ENCODE results near the gene ZC3H13. TPM values are rescaled to one million over a fixed set of nuclear protein-coding genes. Genes with fewer than 3 reads are reported as not detected.

ZC3H13 gene
- total RNA-seq, 4 donors from 2014 or later = 18.8 to 40.6 (median 34.7) TPM

- Histone ChIP-seq H3K36me3 (no peaks in the 10 kb centered on the region), H3K9me3 (no peaks in the 10 kb centered on the region), H3K4me1 (peaks cover 35% of the 10 kb centered on the region), H3K4me3 (peak overlapping the region; percentile 89), H3K27me3 (peaks cover 5% of the 10 kb centered on the region), H3K27ac (peak overlapping the region; percentile 93)
- TF ChIP-seq, protein P1, sequence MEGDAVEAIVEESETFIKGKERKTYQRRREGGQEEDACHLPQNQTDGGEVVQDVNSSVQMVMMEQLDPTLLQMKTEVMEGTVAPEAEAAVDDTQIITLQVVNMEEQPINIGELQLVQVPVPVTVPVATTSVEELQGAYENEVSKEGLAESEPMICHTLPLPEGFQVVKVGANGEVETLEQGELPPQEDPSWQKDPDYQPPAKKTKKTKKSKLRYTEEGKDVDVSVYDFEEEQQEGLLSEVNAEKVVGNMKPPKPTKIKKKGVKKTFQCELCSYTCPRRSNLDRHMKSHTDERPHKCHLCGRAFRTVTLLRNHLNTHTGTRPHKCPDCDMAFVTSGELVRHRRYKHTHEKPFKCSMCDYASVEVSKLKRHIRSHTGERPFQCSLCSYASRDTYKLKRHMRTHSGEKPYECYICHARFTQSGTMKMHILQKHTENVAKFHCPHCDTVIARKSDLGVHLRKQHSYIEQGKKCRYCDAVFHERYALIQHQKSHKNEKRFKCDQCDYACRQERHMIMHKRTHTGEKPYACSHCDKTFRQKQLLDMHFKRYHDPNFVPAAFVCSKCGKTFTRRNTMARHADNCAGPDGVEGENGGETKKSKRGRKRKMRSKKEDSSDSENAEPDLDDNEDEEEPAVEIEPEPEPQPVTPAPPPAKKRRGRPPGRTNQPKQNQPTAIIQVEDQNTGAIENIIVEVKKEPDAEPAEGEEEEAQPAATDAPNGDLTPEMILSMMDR (IDR thresholded peaks at IDR 0.05) = no peak
- TF ChIP-seq POLR2A (IDR thresholded peaks at IDR 0.05) (no peak), EP300 (IDR thresholded peaks at IDR 0.05) (no peak), POLR2AphosphoS5 (IDR thresholded peaks at IDR 0.05) (no peak)
- DNase-seq (ENCODE audit: low spot score in 2 of 2) = no peak
- WGBS = 24% methylated on average over 18 of the region's 18 CpGs
Observed at GRCh38 chr13:46053162-46054012, 841 bp upstream of the ZC3H13 start.

DNA sequence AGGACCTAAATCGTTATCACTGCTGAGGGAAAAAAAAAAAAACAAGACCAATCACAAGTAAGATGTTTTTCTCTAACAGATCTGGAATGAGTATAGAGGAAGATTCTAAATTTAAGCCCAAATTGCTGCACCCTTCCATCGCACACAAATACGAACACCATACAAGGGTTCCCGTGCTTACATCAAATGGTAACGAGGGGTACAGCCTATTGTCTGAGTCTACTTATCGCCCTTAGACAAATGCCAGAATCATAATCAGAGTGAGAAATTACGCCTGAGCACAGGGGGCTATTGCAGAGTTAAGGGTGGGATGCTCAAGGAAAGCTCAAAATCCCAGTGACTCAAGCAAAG, 603 bp downstream of the ZC3H13 start:
- Histone ChIP-seq H3K4me1 (peaks cover 35% of the 10 kb centered on the region), H3K27me3 (peaks cover 5% of the 10 kb centered on the region), H3K36me3 (no peaks in the 10 kb centered on the region), H3K9me3 (no peaks in the 10 kb centered on the region), H3K27ac (peak overlapping the region; percentile 93), H3K4me3 (peak overlapping the region; percentile 89)
- DNase-seq (ENCODE audit: low spot score in 2 of 2) = no peak
- WGBS = 2% methylated on average over 7 of the region's 7 CpGs
- TF ChIP-seq EP300 (IDR thresholded peaks at IDR 0.05) (no peak), POLR2AphosphoS5 (IDR thresholded peaks at IDR 0.05) (no peak), POLR2A (IDR thresholded peaks at IDR 0.05) (no peak)
- TF ChIP-seq, protein P1 (IDR thresholded peaks at IDR 0.05) = no peak

DNA sequence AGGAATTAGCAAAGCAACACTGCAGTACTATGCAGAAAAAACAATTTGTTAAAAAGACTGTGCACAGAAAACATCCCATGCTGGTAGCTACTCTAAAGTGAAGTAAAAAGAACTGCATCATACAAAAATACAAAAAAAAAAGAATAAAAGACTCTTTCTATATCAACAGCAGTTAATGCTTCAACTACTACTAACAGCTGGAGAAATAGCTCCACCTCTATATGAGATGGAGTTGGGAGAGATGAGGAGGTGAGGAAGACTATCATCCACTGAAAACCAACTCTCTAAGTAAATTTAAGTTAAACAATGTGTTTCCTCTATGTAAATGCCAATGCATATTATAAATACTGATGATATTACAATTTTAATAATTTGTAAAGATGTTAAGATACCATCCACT, 1.8 kb downstream of the ZC3H13 start:
- no peak for DNase-seq (ENCODE audit: low spot score in 2 of 2)
- Histone ChIP-seq H3K27me3 (peaks cover 5% of the 10 kb centered on the region), H3K9me3 (no peaks in the 10 kb centered on the region), H3K4me3 (no peak overlapping the region), H3K4me1 (peaks cover 35% of the 10 kb centered on the region), H3K36me3 (no peaks in the 10 kb centered on the region), H3K27ac (no peak overlapping the region)
- TF ChIP-seq EP300 (IDR thresholded peaks at IDR 0.05) = no peak
- TF ChIP-seq POLR2AphosphoS5 (IDR thresholded peaks at IDR 0.05) = no peak
- TF ChIP-seq, protein P1 (IDR thresholded peaks at IDR 0.05) = no peak
- no peak for TF ChIP-seq POLR2A (IDR thresholded peaks at IDR 0.05)

GRCh38 chr13:46045424-46045823, 7.1 kb downstream of the ZC3H13 start:
- peaks cover 7% of the 10 kb centered on the region for H3K36me3 ChIP-seq
- peaks cover 8% of the 10 kb centered on the region for H3K4me1 ChIP-seq
- H3K9me3 ChIP-seq = no peaks in the 10 kb centered on the region
- no peak overlapping the region for H3K4me3 ChIP-seq
- no peak overlapping the region for H3K27ac ChIP-seq
- 63% methylated on average over 2 of the region's 2 CpGs for WGBS
- no peaks in the 10 kb centered on the region for H3K27me3 ChIP-seq
- no peak for DNase-seq (ENCODE audit: low spot score in 2 of 2)
- no peak for TF ChIP-seq POLR2A (IDR thresholded peaks at IDR 0.05)

DNA sequence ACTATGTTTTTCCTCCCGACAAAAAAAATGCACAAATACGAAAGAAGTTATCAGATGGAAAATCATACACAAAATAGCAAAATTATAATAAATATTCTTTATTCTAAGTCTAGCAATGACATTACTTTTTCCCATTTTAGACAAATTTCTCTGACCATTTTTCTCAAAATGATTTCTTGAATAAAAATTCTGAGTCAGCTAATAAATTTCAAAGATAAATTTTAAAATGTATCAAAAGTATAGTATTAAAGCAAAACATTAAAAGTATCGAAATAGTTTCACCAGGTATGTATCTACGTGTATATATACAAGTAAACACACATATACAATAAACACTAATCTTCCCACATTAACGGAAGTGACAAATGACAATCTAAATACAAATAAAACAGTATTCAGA, 8.9 kb downstream of the ZC3H13 start:
- peaks cover 20% of the 10 kb centered on the region for H3K36me3 ChIP-seq
- no peak overlapping the region for H3K27ac ChIP-seq
- H3K27me3 ChIP-seq = no peaks in the 10 kb centered on the region
- no peak overlapping the region for H3K4me3 ChIP-seq
- no peak for TF ChIP-seq POLR2AphosphoS5 (IDR thresholded peaks at IDR 0.05)
- TF ChIP-seq, protein P1 (IDR thresholded peaks at IDR 0.05) = no peak
- no peak for TF ChIP-seq POLR2A (IDR thresholded peaks at IDR 0.05)
- TF ChIP-seq EP300 (IDR thresholded peaks at IDR 0.05) = no peak
- DNase-seq (ENCODE audit: low spot score in 2 of 2) = no peak
- no peaks in the 10 kb centered on the region for H3K4me1 ChIP-seq
- no peaks in the 10 kb centered on the region for H3K9me3 ChIP-seq
- 93% methylated on average over 5 of the region's 5 CpGs for WGBS
